ENCODE results near the gene SMU1. TPM values are rescaled to one million over a fixed set of nuclear protein-coding genes. Genes with fewer than 3 reads are reported as not detected.

Gene SMU1
- total RNA-seq, 4 donors from 2014 or later: 12.8 to 18.1 (median 15.8) TPM

GRCh38 chr9:33065157-33066076 is 11.1 kb downstream of the SMU1 start:
- TF ChIP-seq, protein P1, sequence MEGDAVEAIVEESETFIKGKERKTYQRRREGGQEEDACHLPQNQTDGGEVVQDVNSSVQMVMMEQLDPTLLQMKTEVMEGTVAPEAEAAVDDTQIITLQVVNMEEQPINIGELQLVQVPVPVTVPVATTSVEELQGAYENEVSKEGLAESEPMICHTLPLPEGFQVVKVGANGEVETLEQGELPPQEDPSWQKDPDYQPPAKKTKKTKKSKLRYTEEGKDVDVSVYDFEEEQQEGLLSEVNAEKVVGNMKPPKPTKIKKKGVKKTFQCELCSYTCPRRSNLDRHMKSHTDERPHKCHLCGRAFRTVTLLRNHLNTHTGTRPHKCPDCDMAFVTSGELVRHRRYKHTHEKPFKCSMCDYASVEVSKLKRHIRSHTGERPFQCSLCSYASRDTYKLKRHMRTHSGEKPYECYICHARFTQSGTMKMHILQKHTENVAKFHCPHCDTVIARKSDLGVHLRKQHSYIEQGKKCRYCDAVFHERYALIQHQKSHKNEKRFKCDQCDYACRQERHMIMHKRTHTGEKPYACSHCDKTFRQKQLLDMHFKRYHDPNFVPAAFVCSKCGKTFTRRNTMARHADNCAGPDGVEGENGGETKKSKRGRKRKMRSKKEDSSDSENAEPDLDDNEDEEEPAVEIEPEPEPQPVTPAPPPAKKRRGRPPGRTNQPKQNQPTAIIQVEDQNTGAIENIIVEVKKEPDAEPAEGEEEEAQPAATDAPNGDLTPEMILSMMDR (IDR thresholded peaks at IDR 0.05; ENCODE audit: low read depth): no peak

DNA sequence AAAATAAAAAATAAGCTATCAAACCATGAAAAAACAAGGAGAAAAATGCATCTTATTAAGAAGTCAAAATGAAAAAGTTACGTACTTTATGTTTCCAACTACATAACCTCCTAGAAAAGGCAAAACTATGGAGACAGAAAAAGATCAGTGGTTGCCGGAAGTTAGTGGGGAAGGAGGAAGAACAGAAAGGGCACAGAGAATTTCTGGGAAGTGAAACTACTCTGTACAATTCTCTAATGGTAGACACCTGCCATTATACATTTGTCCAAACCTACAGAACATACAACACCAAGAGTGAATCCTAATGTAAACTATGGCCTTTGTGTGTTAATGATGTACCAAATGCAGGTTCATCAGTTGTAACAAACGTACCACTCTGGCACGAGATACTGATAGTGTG is 25.3 kb downstream of the SMU1 start:
- TF ChIP-seq, protein P1 (IDR thresholded peaks at IDR 0.05; ENCODE audit: low read depth): no peak

GRCh38 chr9:33049680-33050361 is 26.7 kb downstream of the SMU1 start:
- TF ChIP-seq, protein P1 (IDR thresholded peaks at IDR 0.05; ENCODE audit: low read depth): no peak

DNA sequence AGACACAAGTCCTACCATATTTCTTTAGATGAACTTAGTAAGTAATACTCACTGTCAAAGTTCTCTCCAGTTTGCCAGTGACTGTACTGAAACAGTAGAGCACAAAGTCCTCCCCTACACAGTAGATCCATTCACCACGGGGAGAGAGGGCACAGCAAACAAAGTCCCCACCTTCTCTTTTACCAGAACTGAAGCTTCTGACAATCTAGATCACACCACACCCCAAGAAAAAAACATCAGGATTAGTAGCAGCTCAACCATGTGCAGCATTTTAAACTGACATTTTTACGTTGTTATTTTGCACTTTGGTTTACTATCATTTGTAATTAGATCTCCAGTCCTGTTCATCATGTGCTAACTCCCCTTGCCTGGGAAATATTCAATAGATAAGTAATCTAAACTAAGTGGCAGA is 28.4 kb downstream of the SMU1 start:
- TF ChIP-seq, protein P1 (IDR thresholded peaks at IDR 0.05; ENCODE audit: low read depth): no peak

DNA sequence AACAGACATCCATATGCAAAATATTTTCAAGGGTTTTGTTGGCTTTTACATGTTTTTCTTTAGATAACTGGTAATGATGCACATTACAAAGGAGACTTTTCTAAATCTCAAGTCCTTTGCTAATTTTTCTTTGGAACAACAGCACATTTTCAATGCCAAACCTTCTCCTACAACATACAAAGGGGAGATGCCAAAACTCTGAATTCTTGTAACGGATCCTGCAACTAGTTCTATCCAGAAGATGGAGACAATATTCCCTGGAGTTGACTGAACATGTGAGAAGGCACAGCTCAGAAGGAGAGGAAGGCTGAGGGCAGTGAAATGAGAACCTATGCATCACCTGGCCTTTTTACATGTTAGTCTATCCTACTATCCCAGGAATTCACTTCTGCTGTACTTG is 30.4 kb downstream of the SMU1 start:
- TF ChIP-seq, protein P1 (IDR thresholded peaks at IDR 0.05; ENCODE audit: low read depth): no peak

DNA sequence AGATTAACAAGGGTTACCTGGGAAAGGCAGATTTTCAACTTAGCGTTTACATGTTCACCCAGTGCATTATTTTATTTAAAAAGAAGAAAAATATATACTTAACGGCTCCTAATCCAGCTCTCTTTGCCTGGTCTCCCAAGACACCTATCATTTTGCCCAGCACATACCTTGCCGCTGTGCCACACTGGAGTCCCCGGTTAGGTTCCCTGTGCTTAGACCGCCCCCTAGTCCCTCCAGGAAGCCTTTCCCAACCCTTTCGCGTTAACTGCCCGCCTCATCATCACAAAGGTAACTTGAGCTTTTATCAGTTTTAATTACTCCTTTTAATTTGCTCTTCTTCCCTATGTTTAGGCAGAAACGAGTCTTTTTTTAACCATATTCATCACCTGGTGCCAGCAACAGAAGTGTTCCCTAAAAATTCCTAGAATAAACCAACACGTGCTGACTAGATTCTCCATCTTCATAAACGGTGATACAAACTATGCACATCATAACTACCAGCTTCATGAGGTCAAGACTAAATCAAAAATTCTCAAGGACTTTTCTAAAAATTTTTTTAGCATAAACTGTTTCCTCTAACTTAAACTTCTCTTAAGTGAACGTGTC is 31.7 kb downstream of the SMU1 start:
- TF ChIP-seq, protein P1 (IDR thresholded peaks at IDR 0.05; ENCODE audit: low read depth): no peak

GRCh38 chr9:33044162-33044673 is 32.3 kb downstream of the SMU1 start:
- TF ChIP-seq, protein P1 (IDR thresholded peaks at IDR 0.05; ENCODE audit: low read depth): no peak

Data from subcutaneous adipose tissue (tissue), 4 donors.